ENCODE data around the gene CENPN.

CENPN gene

GRCh38 chr16:81029930-81030604 lies 23.1 kb downstream of the CENPN start:
- no peak for DNase-seq (ENCODE audit: low spot score)

- DNase-seq (ENCODE audit: low spot score): peak; percentile 63
These were observed 28.5 kb downstream of the CENPN start, which contains the start of gene ATMIN for GRCh38 chr16:81035398-81035974. Gene ATMIN, plus strand, starts transcription at chr16:81035842. Its CDS starts 29 bp downstream, at chr16:81035871.

- DNase-seq (ENCODE audit: low spot score): no peak
These were observed 29.1 kb downstream of the CENPN start for GRCh38 chr16:81035975-81036750.

- no peak for DNase-seq (ENCODE audit: low spot score)
These were observed 29.8 kb downstream of the CENPN start for GRCh38 chr16:81036751-81037350.

GRCh38 chr16:81040131-81040530 lies 33.1 kb downstream of the CENPN start:
- no peak for DNase-seq (ENCODE audit: low spot score)

GRCh38 chr16:81040842-81041241 lies 33.8 kb downstream of the CENPN start:
- DNase-seq (ENCODE audit: low spot score): no peak

GRCh38 chr16:81041696-81042095 lies 34.7 kb downstream of the CENPN start:
- no peak for DNase-seq (ENCODE audit: low spot score)

GRCh38 chr16:81042821-81043220 lies 35.8 kb downstream of the CENPN start:
- no peak for DNase-seq (ENCODE audit: low spot score)

GRCh38 chr16:81053761-81054160 lies 46.7 kb downstream of the CENPN start:
- DNase-seq (ENCODE audit: low spot score): no peak

GRCh38 chr16:81060576-81061306 lies 53.7 kb downstream of the CENPN start:
- DNase-seq (ENCODE audit: low spot score): no peak

GRCh38 chr16:81061307-81061640 lies 54.3 kb downstream of the CENPN start:
- DNase-seq (ENCODE audit: low spot score): no peak

GRCh38 chr16:81061871-81062608 lies 55.0 kb downstream of the CENPN start:
- no peak for DNase-seq (ENCODE audit: low spot score)

- DNase-seq (ENCODE audit: low spot score): no peak
These were observed 59.7 kb downstream of the CENPN start for GRCh38 chr16:81066681-81067080.

GRCh38 chr16:81067166-81067565 lies 60.2 kb downstream of the CENPN start:
- DNase-seq (ENCODE audit: low spot score): no peak

GRCh38 chr16:81069063-81069462 lies 62.0 kb downstream of the CENPN start:
- DNase-seq (ENCODE audit: low spot score): no peak

- DNase-seq (ENCODE audit: low spot score): no peak
These were observed 64.0 kb downstream of the CENPN start for GRCh38 chr16:81070979-81071378.

GRCh38 chr16:81071805-81072204 lies 64.8 kb downstream of the CENPN start:
- peak; percentile 2 for DNase-seq (ENCODE audit: low spot score)

- DNase-seq (ENCODE audit: low spot score): no peak
These were observed 66.7 kb downstream of the CENPN start for GRCh38 chr16:81073560-81074330.

- peak; percentile 70 for DNase-seq (ENCODE audit: low spot score)
These were observed 69.6 kb downstream of the CENPN start for GRCh38 chr16:81076566-81077075.

Measured in COLO829 (cell line).